ENCODE data around the gene XRCC3. TPM values are rescaled to one million over a fixed set of nuclear protein-coding genes. Genes with fewer than 3 reads are reported as not detected.
A peak's percentile ranks its signal among the peaks of the same experiment; 100 is the strongest.

XRCC3 gene
- total and polyA plus RNA-seq, 5 experiments from 2014 or later: 2.1 to 14.1 (median 3.6) TPM

DNA sequence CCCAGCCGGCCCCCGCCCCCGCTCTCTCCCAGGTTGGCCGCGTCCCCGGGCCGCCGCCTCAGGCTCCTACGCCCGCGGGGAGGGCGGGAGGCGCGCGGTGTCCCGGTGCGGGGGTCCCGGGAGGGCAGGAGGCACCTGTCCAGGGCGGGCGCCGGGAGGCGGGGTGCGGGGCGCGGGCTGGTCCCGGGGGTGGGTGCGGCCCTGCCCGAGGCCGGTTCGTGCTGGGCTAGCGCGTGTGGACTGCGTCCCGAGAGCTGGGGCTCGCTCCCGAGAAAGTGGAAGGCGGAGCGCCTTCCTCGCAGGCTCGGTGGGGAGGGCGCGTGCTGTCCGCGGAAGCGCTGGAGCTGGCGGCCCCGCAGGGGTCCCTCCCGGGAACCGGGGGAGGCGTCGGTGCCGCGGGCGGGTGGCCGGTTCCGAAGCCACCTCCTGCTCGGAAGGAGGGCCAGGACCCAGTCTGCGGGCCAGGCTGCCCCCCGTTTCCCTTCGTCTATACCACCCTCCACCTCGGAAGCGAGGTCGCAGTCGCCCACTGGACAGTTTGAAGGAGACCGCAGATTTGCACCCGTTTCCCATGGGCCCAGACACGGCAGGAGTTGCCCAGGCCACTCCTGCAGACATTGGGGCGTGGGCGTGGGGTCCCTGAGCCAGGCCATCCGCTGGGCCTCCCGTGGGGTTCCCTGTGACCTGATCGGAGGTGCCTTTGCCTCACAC, 995 bp upstream of the XRCC3 start:
- POLR2A ChIA-PET: interaction anchor here (0.5 to 1.9 kb wide), 7 partner anchors 10 to 253 kb away, joined by 3 to 6 read pairs (median 5); partner anchors contain the start of gene KLC1
- peak overlapping the region in 3 of 10 donors; percentile 38 to 83 (median 48) for H3K27ac Mint-ChIP-seq
- H3K4me3 Mint-ChIP-seq: peak overlapping the region; percentile 69 to 99 (median 82)
- H3K9me3 Mint-ChIP-seq: no peaks in the 10 kb centered on the region
- peaks cover 19 to 55% (median 53%) of the 10 kb centered on the region in 4 donors for H3K4me1 Mint-ChIP-seq
- no peaks in the 10 kb centered on the region for H3K27me3 Mint-ChIP-seq
- peak in 3 of 10 donors; percentile 19 to 62 (median 24) for DNase-seq
- H3K36me3 Mint-ChIP-seq: peaks cover 0 to 2% (median 0%) of the 10 kb centered on the region in 3 donors
- ATAC-seq: peak in 1 of 2 donors; percentile 5

DNA sequence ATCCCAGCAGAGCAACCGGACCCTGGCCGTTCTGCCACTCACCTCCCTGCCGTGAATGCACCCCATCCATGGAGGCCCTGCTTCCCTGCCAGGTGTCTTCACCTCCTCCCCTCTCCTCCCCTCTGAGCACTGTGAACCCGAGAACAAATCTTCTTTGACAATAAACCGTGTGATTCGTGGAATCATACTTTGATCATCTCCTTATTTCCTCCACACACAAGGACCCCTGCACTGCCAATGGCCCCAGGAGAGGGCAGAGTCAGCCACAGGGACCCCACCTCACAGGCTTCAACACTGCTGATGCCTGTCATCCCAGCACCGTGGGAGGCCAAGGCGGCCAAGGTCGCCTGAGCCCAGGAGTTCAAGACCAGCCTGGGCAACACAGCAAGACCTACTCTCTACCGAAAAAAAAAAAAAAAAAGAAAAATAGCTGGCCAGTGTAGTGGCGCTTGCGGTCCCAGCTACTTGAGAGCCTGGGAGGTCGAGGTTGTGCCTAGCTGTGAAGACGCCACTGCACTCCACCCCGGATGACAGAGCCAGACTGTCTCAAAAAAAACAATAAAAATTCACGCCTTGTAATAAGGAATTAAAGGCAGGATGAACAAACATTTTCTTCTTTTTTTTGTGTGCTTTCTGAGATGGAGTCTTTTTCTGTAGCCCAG, 1.1 kb downstream of the XRCC3 start:
- H3K36me3 Mint-ChIP-seq: peaks cover 0 to 2% (median 0%) of the 10 kb centered on the region in 3 donors
- POLR2A ChIA-PET: interaction anchor here (0.6 to 1.0 kb wide), 2 partner anchors 12 to 18 kb away, joined by 3 read pairs; no protein-coding TSS in a partner anchor
- peak overlapping the region in 3 of 10 donors; percentile 10 to 68 (median 40) for H3K27ac Mint-ChIP-seq
- H3K9me3 Mint-ChIP-seq: no peaks in the 10 kb centered on the region
- ATAC-seq (no peak), DNase-seq (no peak)
- H3K4me1 Mint-ChIP-seq: peaks cover 17 to 45% (median 41%) of the 10 kb centered on the region in 4 donors
- no peaks in the 10 kb centered on the region for H3K27me3 Mint-ChIP-seq
- H3K4me3 Mint-ChIP-seq: peak overlapping the region; percentile 55 to 99 (median 72)

DNA sequence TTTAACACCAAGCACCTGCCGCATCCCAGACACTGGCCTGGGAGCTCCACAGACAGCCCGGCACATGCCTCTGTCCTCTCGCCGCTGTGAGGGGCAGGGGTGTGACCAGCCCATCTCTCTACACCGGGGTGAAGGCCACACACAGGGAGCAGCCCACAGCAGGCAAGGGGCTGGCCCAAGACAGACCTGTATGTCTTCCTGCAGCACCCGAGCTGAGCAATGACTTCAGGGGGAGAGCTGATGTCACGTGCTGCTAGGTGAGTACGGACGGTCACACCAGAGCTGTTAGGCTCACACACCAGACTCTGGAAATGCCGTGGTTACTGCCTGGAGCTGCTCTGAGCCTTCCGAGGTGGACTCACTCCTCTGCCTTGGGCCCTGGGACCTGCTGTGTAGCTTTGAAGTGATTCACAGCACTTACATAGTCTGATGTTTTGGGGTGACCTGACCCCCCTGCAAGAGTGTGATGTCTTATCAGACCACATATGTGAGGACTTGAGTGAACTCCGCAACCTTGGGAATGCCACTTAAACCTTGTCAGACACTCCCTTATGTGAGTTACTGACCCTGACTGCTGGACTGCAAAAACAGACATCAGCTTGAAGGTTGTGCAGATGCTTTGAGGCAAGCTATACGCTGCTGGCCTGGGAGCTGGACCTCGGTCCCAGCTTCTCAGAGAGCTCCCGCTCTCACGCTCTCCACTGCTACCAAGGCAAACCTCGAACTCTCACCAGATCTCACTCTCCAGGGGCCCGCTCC, 1.8 kb downstream of the XRCC3 start:
- DNase-seq (no peak), ATAC-seq (no peak)
- peaks cover 0 to 3% (median 2%) of the 10 kb centered on the region in 3 donors for H3K36me3 Mint-ChIP-seq
- H3K4me1 Mint-ChIP-seq: peaks cover 14 to 39% (median 36%) of the 10 kb centered on the region in 4 donors
- H3K27me3 Mint-ChIP-seq: no peaks in the 10 kb centered on the region
- H3K9me3 Mint-ChIP-seq: no peaks in the 10 kb centered on the region
- POLR2A ChIA-PET: interaction anchor here (0.5 to 1.0 kb wide), 2 partner anchors 11 to 201 kb away, joined by 3 to 10 read pairs; no protein-coding TSS in a partner anchor
- H3K4me3 Mint-ChIP-seq: peak overlapping the region in 9 of 10 donors; percentile 22 to 78 (median 71)
- H3K27ac Mint-ChIP-seq: peak overlapping the region in 6 of 10 donors; percentile 10 to 85 (median 19)

DNA sequence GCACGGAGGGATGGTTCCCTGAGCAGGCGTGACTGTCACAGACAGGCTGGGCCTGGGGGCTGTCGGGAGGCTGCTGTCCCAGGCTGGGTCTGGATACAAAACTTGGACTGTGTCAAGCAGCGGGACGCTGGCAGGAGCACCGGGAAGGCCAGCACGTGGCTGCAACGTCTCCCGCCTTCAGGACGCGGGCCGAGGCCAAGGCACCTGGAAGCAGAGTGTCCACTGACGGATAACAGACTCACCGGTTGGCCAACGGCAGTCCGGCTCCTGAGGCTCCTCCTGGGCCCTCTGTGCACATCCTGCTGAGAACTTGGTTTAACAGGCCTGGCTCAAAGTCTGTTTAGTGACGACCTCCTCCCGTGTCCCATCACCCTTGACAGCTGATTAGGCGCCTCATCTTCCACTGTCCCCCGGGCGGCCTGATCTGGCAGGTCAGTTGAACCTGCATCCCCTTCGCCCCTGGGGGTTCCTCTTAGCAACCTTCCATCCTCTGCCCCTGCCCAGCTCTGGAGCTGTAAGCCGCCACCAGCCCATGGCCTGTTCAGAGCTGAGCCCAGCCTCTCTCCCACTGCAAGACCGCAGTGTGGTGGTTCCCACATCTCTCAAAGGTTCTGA, 2.5 kb downstream of the XRCC3 start:
- peak overlapping the region in 4 of 10 donors; percentile 12 to 33 (median 19) for H3K4me3 Mint-ChIP-seq
- POLR2A ChIA-PET: interaction anchor here (1.0 kb wide), 1 partner anchor 11 kb away, joined by 3 read pairs; no protein-coding TSS in a partner anchor

DNA sequence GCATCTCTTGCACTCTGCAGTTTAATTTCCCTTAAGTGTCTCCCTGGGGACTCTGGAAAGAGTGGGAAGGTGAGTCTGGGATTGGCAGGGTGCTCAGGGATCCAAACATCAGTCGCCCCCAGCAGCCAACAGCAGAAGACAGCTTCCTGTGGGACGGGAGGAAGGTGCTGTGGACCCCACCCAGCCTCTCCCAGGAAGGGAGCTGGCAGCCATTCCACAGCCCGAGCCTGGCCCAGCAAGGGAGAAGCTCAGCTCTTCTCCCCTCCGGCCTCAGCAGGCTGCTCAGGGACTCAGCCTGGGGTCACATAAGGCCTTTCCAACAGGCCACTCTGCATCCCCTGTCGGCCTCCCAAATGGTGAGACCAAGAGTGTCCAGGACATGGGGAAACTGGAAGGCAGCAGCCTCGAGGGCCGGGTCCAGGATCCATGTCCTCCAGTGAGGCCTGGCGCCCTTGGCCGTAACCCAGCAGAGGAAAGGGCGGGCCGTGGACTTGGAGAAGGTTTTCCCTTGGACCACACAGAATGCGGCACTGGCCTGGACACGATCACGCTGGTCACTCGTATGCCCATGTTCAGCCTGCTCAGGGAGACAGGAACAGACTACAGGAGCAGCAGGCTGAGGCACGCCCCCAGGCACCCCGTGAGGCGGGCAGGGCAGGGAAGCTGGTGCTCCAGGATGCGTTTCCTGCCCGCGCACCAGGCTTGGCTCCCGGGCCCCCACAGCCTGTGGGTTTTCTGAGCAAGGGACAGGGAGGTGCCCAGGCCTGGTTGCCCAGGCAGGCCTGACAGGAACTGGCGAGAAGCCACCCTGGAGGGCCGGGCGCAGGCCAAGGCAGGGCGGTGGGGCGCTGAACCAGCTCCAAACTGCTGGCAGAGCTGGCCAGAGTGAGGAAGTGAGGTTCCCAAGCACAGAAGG, 3.5 kb downstream of the XRCC3 start:
- Mint-ChIP-seq H3K27ac (peak overlapping the region in 3 of 10 donors; percentile 34 to 75 (median 43)), H3K4me3 (peak overlapping the region in 3 of 10 donors; percentile 8 to 73 (median 33)), H3K36me3 (peaks cover 0 to 5% (median 2%) of the 10 kb centered on the region in 3 donors), H3K9me3 (no peaks in the 10 kb centered on the region), H3K27me3 (no peaks in the 10 kb centered on the region), H3K4me1 (peaks cover 7 to 23% (median 19%) of the 10 kb centered on the region in 4 donors)
- POLR2A ChIA-PET: no interaction called here
- DNase-seq: no peak
- ATAC-seq: no peak

More for the DNA sequence above, 2.5 kb downstream of the XRCC3 start:
- Mint-ChIP-seq H3K36me3 (peaks cover 0 to 5% (median 2%) of the 10 kb centered on the region in 3 donors), H3K27ac (peak overlapping the region in 4 of 10 donors; percentile 8 to 85 (median 76)), H3K4me1 (peaks cover 11 to 32% (median 29%) of the 10 kb centered on the region in 4 donors), H3K27me3 (no peaks in the 10 kb centered on the region), H3K9me3 (no peaks in the 10 kb centered on the region)
- ATAC-seq (no peak), DNase-seq (no peak)

DNA sequence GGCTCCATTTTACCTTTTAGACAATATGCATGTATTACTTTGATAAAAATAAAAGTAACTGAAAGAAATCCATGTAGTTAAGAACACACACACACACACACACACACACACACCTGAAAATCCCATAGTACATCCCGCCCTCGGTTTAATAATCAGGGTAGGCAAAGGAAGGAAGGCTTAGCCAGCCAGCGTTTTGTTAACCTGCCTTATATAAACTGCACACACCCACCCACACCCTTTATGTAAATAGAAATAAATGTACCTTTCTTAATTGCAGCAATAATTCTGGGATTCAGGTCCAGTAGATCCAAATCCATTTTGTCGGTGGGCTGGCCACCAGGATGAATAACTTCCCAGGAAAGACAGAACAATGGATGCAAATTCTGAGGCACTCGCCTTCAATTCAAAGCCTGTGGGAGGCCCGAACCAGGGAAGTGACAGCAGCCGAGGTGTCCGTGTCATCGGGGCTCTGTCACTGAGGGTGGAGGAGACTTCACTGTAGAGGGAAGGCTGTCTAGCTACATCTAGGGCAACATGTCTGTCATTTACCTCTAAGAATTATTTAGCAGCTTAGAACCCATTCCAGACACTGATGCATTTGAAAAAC, 4.4 kb downstream of the XRCC3 start:
- ATAC-seq (no peak), DNase-seq (no peak)
- H3K36me3 Mint-ChIP-seq: peaks cover 0 to 5% (median 2%) of the 10 kb centered on the region in 3 donors
- H3K9me3 Mint-ChIP-seq: no peaks in the 10 kb centered on the region
- POLR2A ChIA-PET: no interaction called here
- peak overlapping the region in 4 of 10 donors; percentile 8 to 55 (median 30) for H3K27ac Mint-ChIP-seq
- no peak overlapping the region for H3K4me3 Mint-ChIP-seq
- H3K4me1 Mint-ChIP-seq: peaks cover 7 to 21% (median 15%) of the 10 kb centered on the region in 4 donors
- no peaks in the 10 kb centered on the region for H3K27me3 Mint-ChIP-seq

DNA sequence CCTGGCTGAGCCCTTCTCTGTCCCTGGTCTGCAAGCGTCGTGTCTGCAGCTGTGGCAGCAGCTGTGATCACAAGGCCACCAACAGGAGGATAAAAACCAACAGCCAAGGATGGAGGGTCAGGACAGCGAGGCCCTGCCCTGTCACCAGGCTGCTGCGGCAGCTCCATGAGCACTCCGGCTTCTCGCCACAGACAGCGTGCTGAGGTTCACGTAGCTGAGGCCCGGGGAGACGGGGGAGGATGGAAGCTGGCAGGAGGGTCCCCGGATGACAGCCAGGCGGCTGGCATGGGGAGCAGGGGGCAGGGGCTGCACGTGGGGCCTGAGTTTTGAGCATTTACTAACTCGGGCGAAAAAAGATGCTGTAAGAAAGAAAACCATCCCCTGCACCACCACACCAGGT, 5.4 kb downstream of the XRCC3 start:
- H3K27ac Mint-ChIP-seq: peak overlapping the region in 2 of 10 donors; percentile 20 to 61
- peaks cover 0 to 10% (median 0%) of the 10 kb centered on the region in 3 donors for H3K36me3 Mint-ChIP-seq
- POLR2A ChIA-PET: no interaction called here
- no peaks in the 10 kb centered on the region for H3K27me3 Mint-ChIP-seq
- peaks cover 4 to 18% (median 10%) of the 10 kb centered on the region in 4 donors for H3K4me1 Mint-ChIP-seq
- no peak for ATAC-seq
- DNase-seq: no peak
- H3K9me3 Mint-ChIP-seq: no peaks in the 10 kb centered on the region
- H3K4me3 Mint-ChIP-seq: no peak overlapping the region

DNA sequence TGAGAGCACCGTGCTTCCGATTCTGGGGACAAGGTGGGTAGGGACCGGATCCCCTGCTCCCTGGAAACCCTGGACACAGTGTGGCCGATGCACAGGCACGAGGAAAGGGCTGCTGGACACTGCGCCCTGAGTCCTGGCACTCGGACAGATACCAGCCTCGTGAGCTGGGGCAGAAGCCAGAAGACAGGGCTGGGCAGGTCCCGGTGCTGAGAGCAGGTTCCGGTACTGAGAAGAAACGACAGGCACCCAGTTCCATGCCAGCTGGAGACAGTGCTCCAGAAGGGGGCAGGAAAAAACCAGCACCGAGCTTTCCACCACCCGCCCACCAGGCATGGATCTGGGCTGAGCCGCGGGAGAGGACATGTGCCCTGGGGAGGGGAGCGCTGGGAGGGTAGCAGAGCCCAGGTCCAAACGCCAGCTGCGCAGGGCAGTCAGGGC, 6.5 kb downstream of the XRCC3 start:
- Mint-ChIP-seq H3K4me1 (peaks cover 2 to 13% (median 7%) of the 10 kb centered on the region in 4 donors), H3K36me3 (peaks cover 0 to 14% (median 0%) of the 10 kb centered on the region in 3 donors), H3K27ac (no peak overlapping the region), H3K9me3 (no peaks in the 10 kb centered on the region), H3K27me3 (no peaks in the 10 kb centered on the region), H3K4me3 (no peak overlapping the region)
- no peak for DNase-seq
- no peak for ATAC-seq
- POLR2A ChIA-PET: no interaction called here

DNA sequence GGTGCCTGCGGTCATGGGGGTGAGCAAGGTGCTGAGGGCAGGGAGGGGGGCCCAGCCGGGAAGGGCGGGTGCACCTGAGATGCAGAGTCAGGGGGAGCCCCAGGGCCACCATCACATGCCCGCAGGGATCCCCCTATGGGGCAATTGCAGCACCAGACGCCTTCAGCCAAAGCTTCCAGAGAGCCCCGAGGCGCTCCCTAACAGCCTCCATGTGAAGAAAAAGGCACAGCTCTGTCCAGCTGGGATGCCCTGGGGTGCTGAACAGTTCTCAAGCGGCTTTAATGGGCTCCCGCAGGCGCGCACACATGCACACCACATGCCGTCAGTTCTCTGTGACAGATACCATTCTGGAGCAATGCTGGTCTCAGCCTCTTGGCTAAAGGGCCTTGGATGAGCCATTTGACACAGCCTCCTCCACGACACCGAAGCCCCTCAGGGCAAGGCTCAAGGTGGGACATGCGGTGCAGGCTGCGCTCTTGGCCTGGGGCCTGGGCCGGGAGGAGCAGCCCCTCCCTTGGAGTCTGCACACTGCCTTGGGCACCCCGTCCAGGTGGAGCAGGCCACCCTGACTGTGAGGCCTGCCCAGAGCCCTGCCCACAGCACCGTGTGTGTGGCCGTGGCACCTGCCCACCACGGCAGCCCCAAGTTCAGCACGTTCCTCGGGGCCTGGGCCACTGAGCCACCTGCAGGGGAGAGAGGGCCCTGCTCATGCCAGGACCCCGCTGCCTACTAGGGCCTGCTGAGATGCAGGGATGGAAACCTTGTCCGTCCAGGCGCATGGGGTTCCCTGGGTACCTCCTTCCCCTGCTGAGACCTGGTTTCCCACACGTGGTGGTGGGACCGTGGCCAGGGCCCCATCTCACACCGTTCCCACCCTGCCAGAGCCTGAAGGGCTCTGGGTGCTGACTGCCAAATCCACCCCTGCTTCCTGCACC, 7.7 kb downstream of the XRCC3 start:
- ATAC-seq: no peak
- no peak for DNase-seq
- Mint-ChIP-seq H3K9me3 (no peaks in the 10 kb centered on the region), H3K27ac (peak overlapping the region in 3 of 10 donors; percentile 34 to 50 (median 48)), H3K4me1 (peaks cover 0 to 5% (median 3%) of the 10 kb centered on the region in 4 donors), H3K4me3 (no peak overlapping the region), H3K27me3 (no peaks in the 10 kb centered on the region), H3K36me3 (peaks cover 0 to 22% (median 0%) of the 10 kb centered on the region in 3 donors)
- POLR2A ChIA-PET: interaction anchor here (1.6 kb wide), 1 partner anchor 8 kb away, joined by 5 read pairs; the partner anchor contains the start of genes XRCC3 and ZFYVE21

Measured in naive thymus-derived CD8-positive, alpha-beta T cell (primary cell).